Smooth muscle cell (in vitro differentiated cells): Measurements from ENCODE around the gene THBS4. TPM values are rescaled to one million over a fixed set of nuclear protein-coding genes. Genes with fewer than 3 reads are reported as not detected.

Experiments
- DNase-seq: peaks from one replicate; lab custom pipeline; 2025; ENCODE audit not compliant: unreplicated experiment; lab: John Stamatoyannopoulos, UW
- H2AFZ ChIP-seq: fragments of 200-600 bp; sonication (generic); 2 replicates; pipeline ENCODE4 v1.6.0; 2016; ENCODE audit warnings: antibody characterized with exemption, low read depth, mild to moderate bottlenecking
- H3F3A ChIP-seq: fragments of 200-600 bp; sonication (generic); 2 replicates; pipeline ENCODE4 v1.6.0; 2017; ENCODE audit warnings: antibody characterized with exemption, low read depth
- H3K27ac ChIP-seq: fragments of 200-600 bp; sonication (generic); 2 replicates; pipeline ENCODE4 v1.5.1; 2016; ENCODE audit warnings: low read depth, mild to moderate bottlenecking
- H3K27me3 ChIP-seq: fragments of 200-600 bp; sonication (generic); 2 replicates; pipeline ENCODE4 v1.6.1; 2016; ENCODE audit warnings: low read depth, mild to moderate bottlenecking
- H3K36me3 ChIP-seq: fragments of 200-600 bp; sonication (generic); 2 replicates; pipeline ENCODE4 v1.5.1; 2016; ENCODE audit warnings: low read depth
- H3K4me1 ChIP-seq: fragments of 200-600 bp; sonication (generic); 2 replicates; pipeline ENCODE4 v1.5.1; 2016; ENCODE audit warnings: low read depth
- H3K4me2 ChIP-seq: fragments of 200-600 bp; sonication (generic); 2 replicates; pipeline ENCODE4 v1.6.0; 2016; ENCODE audit warnings: mild to moderate bottlenecking
- H3K4me3 ChIP-seq: fragments of 200-600 bp; sonication (generic); 2 replicates; pipeline ENCODE4 v1.5.1; 2016; ENCODE audit warnings: mild to moderate bottlenecking
- H3K79me2 ChIP-seq: fragments of 200-600 bp; sonication (generic); 2 replicates; pipeline ENCODE4 v1.6.0; 2016; ENCODE audit warnings: low read depth, mild to moderate bottlenecking
- H3K9ac ChIP-seq: fragments of 200-600 bp; sonication (generic); 2 replicates; pipeline ENCODE4 v1.6.0; 2016; ENCODE audit warnings: low read depth
- H3K9me3 ChIP-seq: fragments of 200-600 bp; sonication (generic); replicated peaks from 2 replicates; pipeline ENCODE4 v1.5.1; 2016; ENCODE audit warnings: low read depth
- H4K20me1 ChIP-seq: fragments of 200-600 bp; sonication (generic); 2 replicates; pipeline ENCODE4 v1.6.0; 2016; ENCODE audit warnings: low read depth
- CTCF ChIP-seq: fragments of 200-600 bp; sonication (generic); IDR thresholded peaks from 2 replicates; pipeline ENCODE4 v1.5.1; 2017; ENCODE audit warnings: borderline replicate concordance, mild to moderate bottlenecking, antibody characterized with exemption; ENCODE audit not compliant: insufficient read depth, poor library complexity, severe bottlenecking
- WGBS: methylation state at CpG from one replicate; pipeline ENCODE4 v1.1.7; 2016; ENCODE audit warnings: low lambda C conversion rate; 5-methylcytosine and 5-hydroxymethylcytosine counted together
- polyA plus RNA-seq: library from polyadenylated mRNA; unstranded; fragments of >200 nt; fragmentation: Nextera tagmentation; extraction: Ambion mirVana; gene quantifications from 2 replicates; pipeline ENCODE4 v1.2.1, GENCODE V29; 2016
- total RNA-seq: library from RNA; depleted of rRNA; stranded (reverse); fragments of >200 nt; gene quantifications from 2 replicates; pipeline ENCODE4 v1.2.3, GENCODE V29; 2014

THBS4 gene
- total and polyA plus RNA-seq, 2 experiments from 2014 or later = 0.61 to 2.9 TPM

- Histone ChIP-seq H3K4me3 (no peak overlapping the region), H3K27me3 (peaks cover 15% of the 10 kb centered on the region), H3F3A (no peaks in the 10 kb centered on the region), H3K27ac (no peak overlapping the region), H3K9ac (no peak overlapping the region), H2AFZ (no peak overlapping the region), H3K4me2 (no peak overlapping the region), H3K4me1 (no peaks in the 10 kb centered on the region), H3K79me2 (no peaks in the 10 kb centered on the region), H3K9me3 (no peaks in the 10 kb centered on the region), H4K20me1 (no peaks in the 10 kb centered on the region), H3K36me3 (no peaks in the 10 kb centered on the region)
- DNase-seq = no peak
- TF ChIP-seq CTCF = no peak
Measured at GRCh38 chr5:80026841-80027240, 8.3 kb upstream of the THBS4 start.

- Histone ChIP-seq H3K36me3 (no peaks in the 10 kb centered on the region), H3K79me2 (no peaks in the 10 kb centered on the region), H3F3A (no peaks in the 10 kb centered on the region), H3K27me3 (peaks cover 52% of the 10 kb centered on the region), H2AFZ (no peak overlapping the region), H3K9ac (no peak overlapping the region), H3K27ac (no peak overlapping the region), H3K4me3 (no peak overlapping the region), H3K9me3 (no peaks in the 10 kb centered on the region), H3K4me1 (peaks cover 5% of the 10 kb centered on the region), H4K20me1 (no peaks in the 10 kb centered on the region), H3K4me2 (no peak overlapping the region)
- 80% methylated on average over 1 of the region's 1 CpG for WGBS
- no peak for TF ChIP-seq CTCF
- no peak for DNase-seq
Measured at GRCh38 chr5:80031109-80031508, 4.0 kb upstream of the THBS4 start.

- Histone ChIP-seq H3K27me3 (peaks cover 76% of the 10 kb centered on the region), H3F3A (no peaks in the 10 kb centered on the region), H4K20me1 (no peaks in the 10 kb centered on the region), H3K4me2 (no peak overlapping the region), H3K9ac (no peak overlapping the region), H3K36me3 (no peaks in the 10 kb centered on the region), H2AFZ (no peak overlapping the region), H3K4me1 (peaks cover 5% of the 10 kb centered on the region), H3K4me3 (no peak overlapping the region), H3K79me2 (no peaks in the 10 kb centered on the region), H3K27ac (no peak overlapping the region), H3K9me3 (no peaks in the 10 kb centered on the region)
- DNase-seq = no peak
- no peak for TF ChIP-seq CTCF
Measured at GRCh38 chr5:80033513-80033912, 1.6 kb upstream of the THBS4 start.

GRCh38 chr5:80034559-80034958 lies 589 bp upstream of the THBS4 start:
- no peak overlapping the region for H2AFZ ChIP-seq
- H3K9ac ChIP-seq = no peak overlapping the region
- TF ChIP-seq CTCF = no peak
- H3K36me3 ChIP-seq = no peaks in the 10 kb centered on the region
- no peaks in the 10 kb centered on the region for H3F3A ChIP-seq
- no peak for DNase-seq
- no peaks in the 10 kb centered on the region for H4K20me1 ChIP-seq
- H3K4me2 ChIP-seq = peak overlapping the region; percentile 82
- peaks cover 5% of the 10 kb centered on the region for H3K4me1 ChIP-seq
- no peaks in the 10 kb centered on the region for H3K9me3 ChIP-seq
- H3K27ac ChIP-seq = no peak overlapping the region
- H3K4me3 ChIP-seq = peak overlapping the region; percentile 37
- H3K79me2 ChIP-seq = no peaks in the 10 kb centered on the region
- H3K27me3 ChIP-seq = peaks cover 86% of the 10 kb centered on the region
- WGBS = 29% methylated on average over 8 of the region's 8 CpGs
